Activated T-helper 1 cell treated with anti-CD3 and anti-CD28 coated beads, Interleukin-12 subunit alpha, Interleukin-12 subunit beta, Interleukin-2, Interleukin-4 antibody, amounts not matched to agents 30 ng/mL and 10 ng/mL and 1 ng/mL, durations not matched to agents 14 hours and 24 hours and 36 hours (primary cell): ENCODE results near the gene C4B. TPM values are rescaled to one million over a fixed set of nuclear protein-coding genes. Genes with fewer than 3 reads are reported as not detected.
A peak's percentile ranks its signal among the peaks of the same experiment; 100 is the strongest.
"Not testable (repeated sequence)": the region's sequence is repeated elsewhere in the genome, so short reads cannot be mapped to it uniquely, and the experiment has no call there.

Experiments used
- DNase-seq: peaks from one replicate; pipeline ENCODE4 v3.0.0; 2021; ENCODE audit warnings: low spot score
- H3K27ac Mint-ChIP-seq: one replicate; pipeline ENCODE4 v1.8.0; 2021; ENCODE audit warnings: mild to moderate bottlenecking, mixed read lengths
- H3K27me3 Mint-ChIP-seq: one replicate; pipeline ENCODE4 v1.8.0; 2022; ENCODE audit warnings: mild to moderate bottlenecking, moderate library complexity, mixed read lengths; ENCODE audit not compliant: insufficient read depth
- H3K36me3 Mint-ChIP-seq: one replicate; pipeline ENCODE4 v1.8.0; 2021; ENCODE audit warnings: low read depth, mixed read lengths
- H3K4me1 Mint-ChIP-seq: one replicate; pipeline ENCODE4 v1.8.0; 2021; ENCODE audit warnings: low read depth, mixed read lengths
- H3K4me3 Mint-ChIP-seq: one replicate; pipeline ENCODE4 v1.8.0; 2021; ENCODE audit warnings: mild to moderate bottlenecking, moderate library complexity, mixed read lengths
- H3K9me3 Mint-ChIP-seq: one replicate; pipeline ENCODE4 v1.8.0; 2021; ENCODE audit warnings: mixed read lengths
- intact Hi-C: fragments of 100-400 bp; cut with micrococcal nuclease; formaldehyde crosslinking; loops from one replicate; pipeline ENCODE4 v1.15.1; 2024
- total RNA-seq: library from RNA; stranded (reverse); gene quantifications from 2 replicates; pipeline ENCODE4 v1.2.3, GENCODE V29; 2022

C4B gene
- total RNA-seq, 1 donor from 2014 or later: 4.1 TPM

- Mint-ChIP-seq H3K4me1 (peaks cover 34% of the 10 kb centered on the region), H3K36me3 (peaks cover 29% of the 10 kb centered on the region), H3K27me3 (no peaks in the 10 kb centered on the region), H3K27ac (peak within 1 kb of the TSS; percentile 100), H3K4me3 (peak within 1 kb of the TSS; percentile 80), H3K9me3 (no peaks in the 10 kb centered on the region)
- intact Hi-C loops: loop anchor here (1.0 to 10.0 kb wide), 4 partner anchors 13 to 1303 kb away; partner anchors contain the start of genes B3GALT4, BAG6, RPS18 and SKIC2
- peak; percentile 97 for DNase-seq
Measured at GRCh38 chr6:31971993-31972708, 42.4 kb upstream of the C4B start, which contains the start of gene DXO. Gene DXO, minus strand, starts transcription at chr6:31972138. Its CDS starts 463 bp downstream, at chr6:31971675.

GRCh38 chr6:31972709-31973350 is 41.8 kb upstream of the C4B start:
- intact Hi-C loops: loop anchor here (1.0 to 10.0 kb wide), 2 partner anchors 14 to 1302 kb away; partner anchors contain the start of genes B3GALT4, RPS18, SKIC2 and VPS52

GRCh38 chr6:31976065-31976464 is 38.5 kb upstream of the C4B start:
- intact Hi-C loops: loop anchor here (10.0 kb wide), 1 partner anchor 1299 kb away; the partner anchor contains the start of genes B3GALT4, RPS18 and VPS52
- not testable (repeated sequence) for H3K4me3 Mint-ChIP-seq, H3K27me3 Mint-ChIP-seq, DNase-seq, H3K27ac Mint-ChIP-seq, H3K9me3 Mint-ChIP-seq
- Mint-ChIP-seq H3K4me1 (peaks cover 21% of the 10 kb centered on the region), H3K36me3 (peaks cover 11% of the 10 kb centered on the region)

More at GRCh38 chr6:31972709-31973350, 41.8 kb upstream of the C4B start:
- H3K4me1 Mint-ChIP-seq: peaks cover 34% of the 10 kb centered on the region
- H3K4me3 Mint-ChIP-seq: peak overlapping the region; percentile 80
- H3K27ac Mint-ChIP-seq: peak overlapping the region; percentile 100
- H3K9me3 Mint-ChIP-seq: no peaks in the 10 kb centered on the region
- H3K27me3 Mint-ChIP-seq: no peaks in the 10 kb centered on the region
- DNase-seq: no peak
- peaks cover 23% of the 10 kb centered on the region for H3K36me3 Mint-ChIP-seq

- intact Hi-C loops: loop anchor here (10.0 kb wide), 1 partner anchor 1297 kb away; the partner anchor contains the start of genes B3GALT4, RPS18 and VPS52
- Mint-ChIP-seq H3K27ac (no peak overlapping the region), H3K36me3 (peaks cover 9% of the 10 kb centered on the region), H3K27me3 (no peaks in the 10 kb centered on the region), H3K9me3 (no peaks in the 10 kb centered on the region), H3K4me1 (peaks cover 17% of the 10 kb centered on the region), H3K4me3 (no peak overlapping the region)
- no peak for DNase-seq
Measured at GRCh38 chr6:31977816-31978431, 36.7 kb upstream of the C4B start.

GRCh38 chr6:31978831-31979230 is 35.8 kb upstream of the C4B start:
- H3K27me3 Mint-ChIP-seq: no peaks in the 10 kb centered on the region
- H3K27ac Mint-ChIP-seq: peak overlapping the region; percentile 67
- H3K4me3 Mint-ChIP-seq: no peak overlapping the region
- no peak for DNase-seq
- intact Hi-C loops: loop anchor here (10.0 kb wide), 1 partner anchor 1296 kb away; the partner anchor contains the start of genes B3GALT4, RPS18 and VPS52
- peaks cover 4% of the 10 kb centered on the region for H3K36me3 Mint-ChIP-seq
- peaks cover 8% of the 10 kb centered on the region for H3K4me1 Mint-ChIP-seq
- H3K9me3 Mint-ChIP-seq: no peaks in the 10 kb centered on the region

- intact Hi-C loops: loop anchor here (10.0 kb wide), 1 partner anchor 1295 kb away; the partner anchor contains the start of genes B3GALT4, RPS18 and VPS52
- H3K27ac Mint-ChIP-seq: peak overlapping the region; percentile 65
- no peak overlapping the region for H3K4me3 Mint-ChIP-seq
Measured at GRCh38 chr6:31979238-31979898, 35.2 kb upstream of the C4B start.

GRCh38 chr6:31980195-31980876 is 34.3 kb upstream of the C4B start:
- H3K36me3 Mint-ChIP-seq, DNase-seq, H3K27me3 Mint-ChIP-seq, intact Hi-C loops, H3K9me3 Mint-ChIP-seq, H3K4me3 Mint-ChIP-seq, H3K27ac Mint-ChIP-seq, H3K4me1 Mint-ChIP-seq: not testable (repeated sequence)

More at GRCh38 chr6:31979238-31979898, 35.2 kb upstream of the C4B start:
- no peak for DNase-seq
- Mint-ChIP-seq H3K36me3 (peaks cover 4% of the 10 kb centered on the region), H3K27me3 (no peaks in the 10 kb centered on the region), H3K9me3 (no peaks in the 10 kb centered on the region), H3K4me1 (peaks cover 3% of the 10 kb centered on the region)

- intact Hi-C loops, H3K9me3 Mint-ChIP-seq, H3K4me1 Mint-ChIP-seq, H3K27me3 Mint-ChIP-seq, H3K4me3 Mint-ChIP-seq, DNase-seq, H3K27ac Mint-ChIP-seq, H3K36me3 Mint-ChIP-seq: not testable (repeated sequence)
Measured at GRCh38 chr6:31980998-31981397, 33.6 kb upstream of the C4B start.

- DNase-seq, H3K4me3 Mint-ChIP-seq, H3K27ac Mint-ChIP-seq, H3K27me3 Mint-ChIP-seq, H3K9me3 Mint-ChIP-seq, intact Hi-C loops, H3K4me1 Mint-ChIP-seq, H3K36me3 Mint-ChIP-seq: not testable (repeated sequence)
Measured at GRCh38 chr6:31981744-31982143, 32.9 kb upstream of the C4B start, which contains the start of gene C4A. Gene C4A, plus strand, starts transcription at chr6:31982057. Its CDS starts 51 bp downstream, at chr6:31982108.

- H3K4me3 Mint-ChIP-seq, intact Hi-C loops, H3K36me3 Mint-ChIP-seq, H3K9me3 Mint-ChIP-seq, H3K27me3 Mint-ChIP-seq, H3K4me1 Mint-ChIP-seq, H3K27ac Mint-ChIP-seq, DNase-seq: not testable (repeated sequence)
Measured at GRCh38 chr6:31989363-31989762, 25.2 kb upstream of the C4B start.

GRCh38 chr6:31994421-31994820 is 20.2 kb upstream of the C4B start:
- H3K9me3 Mint-ChIP-seq, intact Hi-C loops, H3K4me1 Mint-ChIP-seq, H3K36me3 Mint-ChIP-seq, H3K4me3 Mint-ChIP-seq, H3K27ac Mint-ChIP-seq, DNase-seq, H3K27me3 Mint-ChIP-seq: not testable (repeated sequence)

- not testable (repeated sequence) for H3K27ac Mint-ChIP-seq, H3K4me3 Mint-ChIP-seq
Measured at GRCh38 chr6:31996385-31996784, 18.2 kb upstream of the C4B start.

More at GRCh38 chr6:31996385-31996784, 18.2 kb upstream of the C4B start:
- H3K27me3 Mint-ChIP-seq, H3K4me1 Mint-ChIP-seq, H3K9me3 Mint-ChIP-seq, intact Hi-C loops, DNase-seq, H3K36me3 Mint-ChIP-seq: not testable (repeated sequence)
